IPS-NIHi7 (cell line): Measurements from ENCODE around the gene B3GALNT1.
"Not testable (repeated sequence)": the region's sequence is repeated elsewhere in the genome, so short reads cannot be mapped to it uniquely, and the experiment has no call there.

ENCODE experiments used
- DNase-seq: peaks from one replicate; pipeline ENCODE4 v3.0.0; 2012; ENCODE audit warnings: mixed read lengths; ENCODE audit errors: extremely low spot score

The B3GALNT1 gene

DNA sequence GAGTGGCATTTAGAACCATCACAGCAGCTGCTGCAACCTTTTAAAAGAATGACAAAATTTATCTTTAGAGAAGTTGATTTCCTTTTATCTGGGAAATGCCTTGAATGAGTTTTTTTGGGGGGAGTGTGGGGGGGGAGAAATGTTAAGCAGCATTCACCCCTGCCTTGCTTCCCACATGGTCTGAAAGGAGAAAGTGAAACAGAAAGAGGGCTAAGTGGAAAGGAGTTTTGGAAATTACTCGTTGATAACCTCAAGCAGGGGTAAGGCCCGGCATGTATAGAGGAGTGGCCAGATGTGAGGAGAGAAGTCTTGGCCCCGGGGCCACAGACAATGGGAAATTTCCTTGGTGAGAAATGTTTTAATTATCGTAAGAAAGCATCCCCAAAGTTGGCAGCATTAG is 23.5 kb downstream of the B3GALNT1 start:
- no peak for DNase-seq

DNA sequence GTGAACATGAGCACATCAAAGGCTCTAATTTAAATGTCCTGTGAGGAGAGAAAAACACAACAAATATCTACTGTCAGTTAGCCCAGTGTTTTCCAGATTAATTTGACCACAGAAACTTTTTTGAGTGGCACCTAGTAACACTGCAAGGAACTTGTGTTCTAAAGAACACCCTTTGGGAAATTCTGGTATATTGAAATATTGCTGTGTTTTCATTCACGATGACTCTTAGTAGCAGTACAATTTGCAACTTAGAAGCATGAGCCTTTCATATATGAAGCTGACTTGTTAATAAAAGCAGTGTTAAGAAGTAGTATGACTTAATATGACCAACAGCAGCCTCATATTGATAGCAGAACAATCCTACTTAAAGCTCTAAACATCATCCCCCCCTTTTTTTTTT is 32.0 kb downstream of the B3GALNT1 start:
- DNase-seq = no peak

GRCh38 chr3:161072751-161073150 is 32.4 kb downstream of the B3GALNT1 start:
- DNase-seq = no peak

GRCh38 chr3:161072211-161072621 is 32.9 kb downstream of the B3GALNT1 start:
- no peak for DNase-seq

- no peak for DNase-seq
Observed at GRCh38 chr3:161070980-161071663, 34.0 kb downstream of the B3GALNT1 start.

DNA sequence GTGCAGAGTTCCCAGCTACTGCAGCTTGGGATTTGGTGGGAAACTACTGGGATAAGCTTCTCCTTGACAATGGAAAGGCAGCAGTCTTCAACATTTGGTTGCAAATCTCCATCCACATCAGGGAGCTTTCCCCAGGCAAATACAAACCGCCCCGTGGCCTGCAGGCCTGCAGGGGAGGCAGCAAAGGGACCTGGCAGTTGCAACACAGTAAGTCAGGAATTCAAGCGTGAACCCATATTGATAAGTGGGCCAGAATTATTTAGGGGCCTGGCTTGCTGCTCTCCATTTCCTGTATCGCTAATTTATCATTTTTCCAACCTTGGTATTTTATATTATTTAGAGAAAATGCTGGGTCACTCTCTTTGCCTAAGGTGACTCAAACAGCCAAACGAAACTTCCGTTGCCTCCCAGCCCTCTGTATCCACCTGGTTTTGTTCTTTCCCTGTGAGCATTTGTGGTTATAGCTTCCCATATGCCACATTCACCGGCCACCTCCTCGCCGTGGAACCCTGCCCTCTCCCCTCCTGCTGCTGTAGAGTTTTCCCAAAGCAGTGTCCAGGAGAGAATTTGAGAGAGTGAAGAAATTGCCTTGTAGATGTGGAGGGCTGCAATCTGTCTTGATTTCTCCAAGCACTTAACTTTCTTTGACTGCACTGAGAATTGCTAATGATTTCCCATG is 34.8 kb downstream of the B3GALNT1 start:
- peak; percentile 19 for DNase-seq

- no peak for DNase-seq
Observed at GRCh38 chr3:161069511-161070251, 35.5 kb downstream of the B3GALNT1 start.

GRCh38 chr3:161067335-161067734 is 37.8 kb downstream of the B3GALNT1 start:
- DNase-seq = no peak

GRCh38 chr3:161066930-161067329 is 38.2 kb downstream of the B3GALNT1 start:
- DNase-seq = no peak

DNA sequence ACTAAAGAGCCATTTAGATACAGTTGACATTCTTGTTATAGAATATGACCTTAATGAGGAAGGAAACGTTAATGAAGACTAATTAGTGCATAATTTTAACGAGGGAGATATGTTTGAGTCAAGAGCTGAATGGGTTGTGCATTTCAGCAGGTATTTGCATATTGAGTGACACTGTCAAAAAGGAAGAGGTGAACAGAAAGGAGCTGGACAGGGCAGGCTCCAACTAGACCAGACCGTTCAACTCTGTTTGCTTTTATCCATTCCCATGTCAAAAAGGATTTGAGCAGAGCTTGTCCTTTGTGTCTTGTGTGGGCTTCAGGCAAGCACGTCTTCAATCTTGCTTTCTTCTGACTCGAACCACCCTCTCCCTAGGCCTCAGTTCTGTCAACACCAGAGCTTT is 40.7 kb downstream of the B3GALNT1 start:
- DNase-seq = no peak

GRCh38 chr3:161054860-161055604 is 50.1 kb downstream of the B3GALNT1 start:
- DNase-seq = no peak

- DNase-seq = no peak
Observed at GRCh38 chr3:161051856-161052255, 53.3 kb downstream of the B3GALNT1 start.

GRCh38 chr3:161050935-161051334 is 54.2 kb downstream of the B3GALNT1 start:
- no peak for DNase-seq

DNA sequence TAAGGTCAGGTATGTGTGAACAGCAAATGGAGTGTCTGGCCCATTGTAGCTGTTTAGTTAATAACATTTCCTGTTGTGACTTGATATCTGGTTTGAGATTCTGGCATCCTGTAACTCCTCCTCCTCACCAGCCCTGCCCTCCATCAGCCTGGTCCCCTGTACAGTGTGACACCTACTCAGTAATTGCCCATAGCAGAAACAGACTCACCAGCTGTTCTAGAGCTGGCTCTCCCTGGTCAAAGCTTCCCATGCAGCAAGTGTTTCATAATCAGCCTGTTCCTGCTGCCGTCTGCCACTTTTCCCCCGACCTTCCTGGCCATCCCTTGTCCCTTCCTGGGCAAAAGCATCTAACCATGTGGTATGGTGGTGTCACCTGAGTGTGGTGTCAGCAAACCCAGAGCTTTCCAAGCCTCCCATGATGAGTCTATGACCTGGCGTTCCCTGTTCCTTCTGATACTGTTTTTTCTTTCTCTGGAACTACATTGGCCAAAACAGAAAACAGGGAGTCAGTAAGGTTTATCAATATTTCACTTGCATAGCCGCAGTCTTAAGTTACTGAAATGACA is 55.4 kb downstream of the B3GALNT1 start:
- DNase-seq = no peak

GRCh38 chr3:161043336-161044035 is 61.7 kb downstream of the B3GALNT1 start:
- no peak for DNase-seq

DNA sequence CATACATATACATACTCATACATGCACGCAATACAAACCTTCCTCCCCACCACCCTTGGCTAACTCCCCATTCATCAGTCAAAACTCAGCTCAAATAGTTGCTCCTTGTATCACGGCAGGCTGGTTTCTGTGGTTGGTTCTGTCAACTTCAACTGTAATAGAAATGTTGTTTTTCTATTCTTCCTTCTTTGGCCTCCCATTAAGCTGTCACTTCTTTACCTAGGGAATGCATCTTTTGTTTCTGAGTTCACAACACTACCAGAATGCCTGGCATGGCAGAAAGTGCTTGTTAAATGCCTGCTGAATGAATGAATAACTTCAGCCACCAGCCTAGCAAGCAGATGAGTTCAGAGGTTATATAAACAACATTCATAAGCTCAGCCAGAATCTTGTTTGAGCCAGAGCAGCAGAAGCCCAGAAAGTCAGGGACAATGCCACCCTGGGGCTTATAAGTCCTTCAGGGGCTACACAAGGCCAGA is 63.1 kb downstream of the B3GALNT1 start:
- DNase-seq = no peak

GRCh38 chr3:161038725-161039124 is 66.4 kb downstream of the B3GALNT1 start:
- DNase-seq = no peak

GRCh38 chr3:161035711-161036110 is 69.4 kb downstream of the B3GALNT1 start:
- DNase-seq = no peak

DNA sequence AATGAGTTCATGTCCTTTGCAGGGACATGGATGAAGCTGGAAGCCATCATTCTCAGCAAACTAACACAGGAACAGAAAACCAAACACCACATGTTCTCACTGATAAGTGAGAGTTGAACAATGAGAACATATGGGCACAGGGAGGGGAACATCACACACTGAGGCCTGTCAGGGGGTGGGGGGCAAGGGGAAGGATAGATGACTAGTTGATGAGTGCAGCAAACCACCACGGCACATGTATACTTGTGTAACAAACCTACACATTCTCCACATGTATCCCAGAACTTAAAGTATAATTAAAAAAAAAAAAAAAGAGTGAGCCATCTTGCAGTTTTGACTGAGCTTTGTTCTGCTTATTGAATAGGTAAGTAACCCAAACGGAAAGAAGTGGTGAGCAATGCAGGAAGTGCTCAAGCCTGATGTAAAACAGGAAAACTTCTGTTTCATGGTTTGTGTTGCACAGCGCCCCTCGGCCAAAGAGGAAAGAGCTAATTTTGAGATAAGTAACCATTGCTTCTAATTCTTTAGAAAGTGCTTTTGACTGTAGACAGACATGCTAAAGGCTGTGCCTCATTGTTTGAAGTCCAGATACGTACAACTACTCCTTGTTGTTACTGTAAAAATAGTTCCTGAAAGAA is 70.1 kb downstream of the B3GALNT1 start:
- DNase-seq = not testable (repeated sequence)
